ENCODE results near the gene IST1. TPM values are rescaled to one million over a fixed set of nuclear protein-coding genes. Genes with fewer than 3 reads are reported as not detected.

The IST1 gene
- polyA plus RNA-seq, 1 experiment, result 227 TPM

DNA sequence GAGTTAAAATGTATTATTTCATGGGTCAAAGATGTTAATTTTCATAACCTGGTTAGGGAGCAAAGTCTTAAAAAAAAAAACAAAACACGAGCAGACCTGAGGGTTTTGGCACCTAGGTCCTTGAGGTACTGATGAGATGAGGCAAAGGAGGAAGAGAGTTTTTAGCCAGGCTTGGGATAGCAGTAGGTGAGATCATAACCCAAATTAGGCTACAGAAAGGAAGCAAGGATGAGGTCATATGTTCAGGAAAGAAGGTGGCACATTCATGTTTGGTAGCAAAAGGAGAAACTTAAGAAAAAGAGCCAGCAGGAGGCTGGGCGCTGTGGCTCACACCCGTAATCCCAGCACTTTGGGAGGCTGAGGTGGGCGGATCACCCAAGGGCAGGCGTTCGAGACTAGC lies 46.7 kb upstream of the IST1 start:
- CTCF ChIA-PET, result interaction anchor here (1.0 kb wide), 1 partner anchor 34 kb away, joined by 3 read pairs; no protein-coding TSS in a partner anchor

DNA sequence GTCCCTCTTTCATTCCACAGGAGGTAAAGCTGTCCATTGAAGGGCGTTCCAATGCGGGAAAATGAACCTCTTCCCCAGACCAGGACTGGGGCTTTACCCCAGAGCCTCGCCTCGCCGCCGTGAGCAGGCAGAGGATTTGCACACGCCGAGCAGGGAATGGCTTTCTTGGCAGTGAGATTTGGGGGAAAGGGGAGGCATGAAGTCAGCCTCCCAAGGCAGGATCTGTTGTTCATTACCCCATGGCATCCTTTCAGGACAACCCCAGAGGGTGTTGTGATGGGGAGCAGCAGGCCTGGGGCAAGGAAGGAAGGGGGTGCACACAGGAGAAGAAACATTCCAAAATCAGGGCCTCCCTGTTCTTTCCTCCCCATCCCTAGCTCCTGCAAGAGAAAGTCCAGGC lies 43.6 kb upstream of the IST1 start:
- CTCF ChIA-PET, result no interaction called here
- no peak for DNase-seq (ENCODE audit: low read depth)
- POLR2A ChIA-PET, result no interaction called here
- TF ChIP-seq, protein P1, sequence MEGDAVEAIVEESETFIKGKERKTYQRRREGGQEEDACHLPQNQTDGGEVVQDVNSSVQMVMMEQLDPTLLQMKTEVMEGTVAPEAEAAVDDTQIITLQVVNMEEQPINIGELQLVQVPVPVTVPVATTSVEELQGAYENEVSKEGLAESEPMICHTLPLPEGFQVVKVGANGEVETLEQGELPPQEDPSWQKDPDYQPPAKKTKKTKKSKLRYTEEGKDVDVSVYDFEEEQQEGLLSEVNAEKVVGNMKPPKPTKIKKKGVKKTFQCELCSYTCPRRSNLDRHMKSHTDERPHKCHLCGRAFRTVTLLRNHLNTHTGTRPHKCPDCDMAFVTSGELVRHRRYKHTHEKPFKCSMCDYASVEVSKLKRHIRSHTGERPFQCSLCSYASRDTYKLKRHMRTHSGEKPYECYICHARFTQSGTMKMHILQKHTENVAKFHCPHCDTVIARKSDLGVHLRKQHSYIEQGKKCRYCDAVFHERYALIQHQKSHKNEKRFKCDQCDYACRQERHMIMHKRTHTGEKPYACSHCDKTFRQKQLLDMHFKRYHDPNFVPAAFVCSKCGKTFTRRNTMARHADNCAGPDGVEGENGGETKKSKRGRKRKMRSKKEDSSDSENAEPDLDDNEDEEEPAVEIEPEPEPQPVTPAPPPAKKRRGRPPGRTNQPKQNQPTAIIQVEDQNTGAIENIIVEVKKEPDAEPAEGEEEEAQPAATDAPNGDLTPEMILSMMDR (IDR thresholded peaks at IDR 0.05; ENCODE audit: insufficient read depth, low read depth, low read length), result no peak
- no peak overlapping the region for H3K4me3 ChIP-seq (ENCODE audit: low read depth, low read length)
- no peaks in the 10 kb centered on the region for H3K27me3 ChIP-seq (ENCODE audit: control insufficient read depth, insufficient read depth, low read length)
- H3K36me3 ChIP-seq (ENCODE audit: control insufficient read depth, insufficient read depth, low read length), result peaks cover 34% of the 10 kb centered on the region

More for the DNA sequence above, 46.7 kb upstream of the IST1 start:
- Histone ChIP-seq H3K36me3 (ENCODE audit: control insufficient read depth, insufficient read depth, low read length) (peaks cover 31% of the 10 kb centered on the region), H3K27me3 (ENCODE audit: control insufficient read depth, insufficient read depth, low read length) (no peaks in the 10 kb centered on the region), H3K4me3 (ENCODE audit: low read depth, low read length) (no peak overlapping the region)
- TF ChIP-seq, protein P1 (IDR thresholded peaks at IDR 0.05; ENCODE audit: insufficient read depth, low read depth, low read length), result no peak
- no peak for DNase-seq (ENCODE audit: low read depth)
- POLR2A ChIA-PET, result no interaction called here

DNA sequence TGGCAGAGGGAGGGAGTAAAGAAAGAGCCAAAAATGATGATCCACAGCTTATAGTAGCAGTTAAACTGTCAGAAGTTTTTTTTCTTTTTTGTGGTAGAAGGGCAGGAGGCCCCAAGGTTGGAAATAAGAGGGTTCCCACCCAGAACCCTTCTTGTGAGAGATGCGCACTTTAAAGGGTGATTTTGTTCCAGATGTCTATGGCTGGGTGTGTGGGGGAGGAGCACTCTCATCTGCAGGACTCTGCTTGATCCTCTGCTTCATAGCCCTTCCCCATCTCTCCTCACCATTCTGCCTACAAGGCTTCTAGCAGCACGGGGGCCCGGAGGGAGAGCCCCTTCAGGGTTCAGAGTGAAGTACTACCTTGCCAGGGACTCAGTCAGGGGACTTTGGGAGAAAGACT lies 43.2 kb upstream of the IST1 start:
- no peak for DNase-seq (ENCODE audit: low read depth)
- H3K4me3 ChIP-seq (ENCODE audit: low read depth, low read length), result no peak overlapping the region
- ChIA-PET CTCF (no interaction called here), POLR2A (no interaction called here)
- H3K27me3 ChIP-seq (ENCODE audit: control insufficient read depth, insufficient read depth, low read length), result no peaks in the 10 kb centered on the region
- TF ChIP-seq, protein P1 (IDR thresholded peaks at IDR 0.05; ENCODE audit: insufficient read depth, low read depth, low read length), result no peak
- H3K36me3 ChIP-seq (ENCODE audit: control insufficient read depth, insufficient read depth, low read length), result peaks cover 34% of the 10 kb centered on the region

DNA sequence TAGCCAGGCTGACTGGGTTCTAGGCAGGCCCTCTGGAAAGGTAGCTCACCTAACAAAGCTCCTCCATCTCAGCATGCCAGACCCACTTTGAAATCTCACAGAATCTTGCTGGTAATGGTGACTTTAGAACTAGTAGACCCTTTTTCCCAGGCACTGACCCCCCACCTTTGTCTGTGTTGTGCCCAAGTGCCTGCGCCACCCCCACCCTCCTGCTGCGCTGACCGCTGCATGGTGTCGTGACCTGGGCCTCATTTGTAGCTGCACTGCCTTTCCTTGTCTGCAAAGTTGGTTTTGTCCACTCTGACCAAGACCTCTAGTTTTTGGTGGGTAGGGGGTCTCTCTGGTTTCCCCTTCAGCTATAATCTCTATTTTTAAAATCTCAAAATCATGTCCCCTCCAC lies 42.8 kb upstream of the IST1 start:
- POLR2A ChIA-PET, result no interaction called here
- CTCF ChIA-PET, result interaction anchor here (1.0 to 1.1 kb wide), 2 partner anchors 30 to 109 kb away, joined by 3 to 5 read pairs; no protein-coding TSS in a partner anchor
- TF ChIP-seq, protein P1 (IDR thresholded peaks at IDR 0.05; ENCODE audit: insufficient read depth, low read depth, low read length), result no peak
- H3K27me3 ChIP-seq (ENCODE audit: control insufficient read depth, insufficient read depth, low read length), result no peaks in the 10 kb centered on the region
- DNase-seq (ENCODE audit: low read depth), result no peak
- H3K36me3 ChIP-seq (ENCODE audit: control insufficient read depth, insufficient read depth, low read length), result peaks cover 34% of the 10 kb centered on the region
- no peak overlapping the region for H3K4me3 ChIP-seq (ENCODE audit: low read depth, low read length)

DNA sequence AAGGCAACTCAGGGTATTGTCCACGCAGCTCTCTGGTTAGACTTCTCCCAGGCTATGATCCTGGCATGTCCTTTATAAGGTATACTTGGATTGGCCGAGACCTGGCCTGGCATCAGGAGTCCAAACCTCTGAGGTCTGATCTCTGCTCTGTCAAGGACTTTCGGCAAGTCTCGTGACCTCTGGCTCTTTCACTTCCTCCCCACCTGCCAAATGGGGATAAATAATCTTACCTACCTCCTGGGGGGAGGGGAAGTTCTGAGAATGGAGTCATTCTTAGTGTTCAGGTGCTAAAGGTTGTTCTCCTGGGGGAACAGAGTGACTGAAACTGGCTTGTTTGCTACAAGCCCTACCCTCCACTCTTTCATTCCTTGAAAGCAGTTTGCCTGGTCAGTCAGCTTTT lies 41.9 kb upstream of the IST1 start:
- Histone ChIP-seq H3K27me3 (ENCODE audit: control insufficient read depth, insufficient read depth, low read length) (no peaks in the 10 kb centered on the region), H3K36me3 (ENCODE audit: control insufficient read depth, insufficient read depth, low read length) (peaks cover 34% of the 10 kb centered on the region), H3K4me3 (ENCODE audit: low read depth, low read length) (no peak overlapping the region)
- TF ChIP-seq, protein P1 (IDR thresholded peaks at IDR 0.05; ENCODE audit: insufficient read depth, low read depth, low read length), result no peak
- POLR2A ChIA-PET, result no interaction called here
- no peak for DNase-seq (ENCODE audit: low read depth)
- CTCF ChIA-PET, result interaction anchor here (1.0 to 1.1 kb wide), 2 partner anchors 29 to 108 kb away, joined by 3 to 5 read pairs; no protein-coding TSS in a partner anchor
